T-helper 17 cell (primary cell): ENCODE results near the gene ME3. TPM values are rescaled to one million over a fixed set of nuclear protein-coding genes. Genes with fewer than 3 reads are reported as not detected.
"Not testable (repeated sequence)": the region's sequence is repeated elsewhere in the genome, so short reads cannot be mapped to it uniquely, and the experiment has no call there.

Source experiments
- ATAC-seq: fragments of 150-1000 bp; cut with Tn5 transposase; 2 replicates; pipeline ENCODE4 v1.10.0; 2021; ENCODE audit warnings: mild to moderate bottlenecking, moderate library complexity
- DNase-seq, 3 donors: peaks; one replicate each; pipeline versions ENCODE4 v3.0.0 to v3.0.0-alpha.2; 2020 to 2021
- H3K9me3 ChIP-seq: one replicate; pipeline ENCODE4 v1.7.0; 2013; ENCODE audit warnings: low read length, mild to moderate bottlenecking; ENCODE audit not compliant: control insufficient read depth, poor library complexity, severe bottlenecking
- H3K27ac Mint-ChIP-seq: one replicate; pipeline ENCODE4 v1.8.0; 2022; ENCODE audit warnings: mild to moderate bottlenecking, moderate library complexity, mixed read lengths
- H3K27me3 Mint-ChIP-seq: one replicate; pipeline ENCODE4 v1.8.0; 2022; ENCODE audit warnings: mixed read lengths
- H3K36me3 Mint-ChIP-seq: one replicate; pipeline ENCODE4 v1.8.0; 2022; ENCODE audit warnings: low read depth, mixed read lengths
- H3K4me1 Mint-ChIP-seq: one replicate; pipeline ENCODE4 v1.8.0; 2022; ENCODE audit warnings: mild to moderate bottlenecking, mixed read lengths
- H3K4me3 Mint-ChIP-seq: one replicate; pipeline ENCODE4 v1.8.0; 2022; ENCODE audit warnings: mild to moderate bottlenecking, moderate library complexity, mixed read lengths
- total RNA-seq, 4 donors: library from RNA in 2 of 4; stranded (reverse) in 2 of 4; gene quantifications; one replicate each; pipeline ENCODE4 v1.2.3 and lab custom pipeline; 2022 to 2026

ME3 gene
- total RNA-seq, 2 donors from 2014 or later, result 2.7 to 3.3 TPM

DNA sequence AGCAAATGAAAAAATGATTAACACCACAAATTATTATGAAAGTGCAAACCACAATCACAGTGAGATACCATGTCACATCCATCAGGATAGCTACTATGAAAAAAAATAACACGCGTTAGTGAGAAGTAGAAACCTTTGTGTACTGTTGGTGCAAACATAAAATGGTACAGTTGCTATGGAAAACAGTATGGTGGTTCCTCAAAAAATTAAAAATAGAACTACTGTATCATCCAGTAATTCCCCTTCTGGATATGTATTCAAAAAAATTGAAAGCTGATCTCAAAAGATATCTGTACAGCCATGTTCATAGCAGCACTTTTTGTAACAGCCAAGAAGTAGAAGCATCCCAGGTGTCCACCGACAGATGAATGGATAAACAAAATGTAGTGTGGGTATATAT, 254.3 kb downstream of the ME3 start:
- Mint-ChIP-seq H3K36me3 (no peaks in the 10 kb centered on the region), H3K4me1 (no peaks in the 10 kb centered on the region), H3K27me3 (no peaks in the 10 kb centered on the region), H3K4me3 (no peak overlapping the region), H3K27ac (no peak overlapping the region)
- H3K9me3 ChIP-seq, result no peaks in the 10 kb centered on the region
- no peak for DNase-seq
- no peak for ATAC-seq

DNA sequence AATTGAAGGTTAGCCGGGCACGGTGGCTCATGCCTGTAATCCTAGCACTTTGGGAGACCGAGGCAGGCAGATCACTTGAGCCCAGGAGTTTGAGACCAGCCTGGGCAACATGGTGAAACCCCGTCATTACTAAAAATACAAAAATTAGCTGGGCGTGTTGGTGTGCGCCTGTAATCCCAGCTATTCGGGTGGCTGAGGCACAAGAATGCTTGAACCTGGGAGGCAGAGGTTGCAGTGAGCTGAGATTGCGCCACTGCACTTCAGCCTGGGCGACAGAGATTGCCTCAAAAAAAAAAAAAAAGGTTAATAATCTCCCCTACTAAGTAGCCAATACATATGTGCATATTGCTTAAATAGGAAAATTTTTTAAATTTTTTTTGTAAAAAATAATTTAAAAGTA, 255.5 kb downstream of the ME3 start:
- H3K27ac Mint-ChIP-seq, DNase-seq, H3K36me3 Mint-ChIP-seq, H3K4me1 Mint-ChIP-seq, H3K27me3 Mint-ChIP-seq, H3K9me3 ChIP-seq, ATAC-seq, H3K4me3 Mint-ChIP-seq: not testable (repeated sequence)

DNA sequence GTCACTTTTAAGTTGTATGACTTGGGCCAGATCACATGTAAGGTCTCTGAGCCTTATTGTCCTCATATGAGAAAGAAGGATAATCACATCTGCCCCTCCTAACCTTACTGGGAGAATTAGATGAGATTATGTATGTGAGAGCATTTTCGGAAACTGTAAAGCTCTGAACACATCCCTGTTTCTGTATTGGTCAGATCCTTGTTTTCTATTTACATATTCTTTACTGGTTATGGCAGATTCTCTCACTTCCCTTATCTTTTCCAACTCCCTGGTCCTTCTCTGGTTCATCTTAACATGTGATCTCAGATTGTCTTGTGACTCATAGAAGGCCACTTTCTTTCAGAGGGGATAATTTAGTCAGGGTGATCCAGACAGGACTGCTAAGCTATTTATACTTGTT, 255.9 kb downstream of the ME3 start:
- Mint-ChIP-seq H3K4me3 (no peak overlapping the region), H3K4me1 (no peaks in the 10 kb centered on the region), H3K27ac (no peak overlapping the region), H3K36me3 (no peaks in the 10 kb centered on the region), H3K27me3 (no peaks in the 10 kb centered on the region)
- no peaks in the 10 kb centered on the region for H3K9me3 ChIP-seq
- no peak for ATAC-seq
- DNase-seq, result no peak

DNA sequence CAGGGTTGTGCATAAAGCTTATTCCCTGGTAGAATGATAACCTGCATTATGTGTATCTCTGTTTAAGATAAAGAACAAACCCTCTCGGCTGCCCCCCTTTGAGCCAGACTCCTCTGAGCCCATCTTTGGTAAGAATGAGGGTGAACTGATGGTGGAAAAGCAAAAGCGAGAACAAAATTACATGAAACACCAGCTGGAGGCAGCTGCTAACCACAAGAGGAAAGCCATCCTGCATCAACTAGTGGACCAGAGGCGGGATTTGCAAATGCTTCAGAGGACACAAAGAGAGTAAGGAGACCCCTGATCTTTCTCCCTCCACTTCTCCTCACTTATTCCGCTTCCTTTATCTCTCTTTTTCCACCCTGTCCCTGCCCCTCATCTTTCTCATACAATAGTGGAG, 257.4 kb downstream of the ME3 start:
- DNase-seq (no peak), ATAC-seq (no peak)
- H3K9me3 ChIP-seq, result no peaks in the 10 kb centered on the region
- no peaks in the 10 kb centered on the region for H3K36me3 Mint-ChIP-seq
- no peaks in the 10 kb centered on the region for H3K4me1 Mint-ChIP-seq
- H3K4me3 Mint-ChIP-seq, result no peak overlapping the region
- no peak overlapping the region for H3K27ac Mint-ChIP-seq
- H3K27me3 Mint-ChIP-seq, result no peaks in the 10 kb centered on the region

DNA sequence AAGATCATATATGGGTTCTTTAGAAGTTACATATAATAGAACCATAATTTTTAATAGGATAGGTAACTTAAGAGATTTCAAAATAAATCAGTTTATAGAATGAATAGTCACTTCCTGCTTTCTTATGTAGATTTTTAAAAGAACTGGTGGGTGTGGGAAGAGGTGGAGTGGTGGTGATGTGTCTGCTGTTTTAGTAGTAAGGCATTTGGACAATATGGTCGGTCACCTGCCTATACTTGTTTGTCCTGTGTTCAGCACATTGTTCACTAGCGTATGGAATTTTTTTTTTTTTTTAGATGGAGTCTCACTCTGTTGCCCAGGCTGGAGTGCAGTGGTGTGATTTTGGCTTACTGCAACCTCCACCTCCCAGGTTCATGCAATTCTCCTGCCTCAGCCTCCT, 258.4 kb downstream of the ME3 start:
- ATAC-seq (no peak), DNase-seq (no peak)
- H3K9me3 ChIP-seq, result no peaks in the 10 kb centered on the region
- Mint-ChIP-seq H3K27me3 (no peaks in the 10 kb centered on the region), H3K27ac (no peak overlapping the region), H3K36me3 (no peaks in the 10 kb centered on the region), H3K4me3 (no peak overlapping the region), H3K4me1 (no peaks in the 10 kb centered on the region)

DNA sequence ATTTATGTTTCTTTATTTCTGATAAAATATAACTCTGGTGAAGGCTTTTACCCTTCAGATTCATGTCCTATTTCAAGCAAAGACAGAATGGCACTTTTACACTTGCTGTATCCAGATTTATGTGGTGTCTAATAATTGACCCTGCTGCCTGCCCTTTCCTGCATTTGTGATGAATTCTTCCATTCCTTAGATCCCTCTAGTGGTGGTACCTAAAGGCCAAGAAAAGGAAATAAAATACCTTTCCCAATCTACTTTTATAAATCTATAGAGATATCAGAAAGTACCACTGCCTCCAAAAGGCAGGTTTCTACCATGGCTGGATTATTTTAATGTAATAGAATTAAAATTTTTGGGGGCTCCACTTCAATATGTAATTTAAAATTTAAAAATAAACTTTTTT, 263.6 kb downstream of the ME3 start:
- H3K9me3 ChIP-seq, result no peaks in the 10 kb centered on the region
- Mint-ChIP-seq H3K4me1 (no peaks in the 10 kb centered on the region), H3K27ac (no peak overlapping the region), H3K36me3 (peaks cover 3% of the 10 kb centered on the region), H3K4me3 (no peak overlapping the region), H3K27me3 (no peaks in the 10 kb centered on the region)
- ATAC-seq (no peak), DNase-seq (no peak)

DNA sequence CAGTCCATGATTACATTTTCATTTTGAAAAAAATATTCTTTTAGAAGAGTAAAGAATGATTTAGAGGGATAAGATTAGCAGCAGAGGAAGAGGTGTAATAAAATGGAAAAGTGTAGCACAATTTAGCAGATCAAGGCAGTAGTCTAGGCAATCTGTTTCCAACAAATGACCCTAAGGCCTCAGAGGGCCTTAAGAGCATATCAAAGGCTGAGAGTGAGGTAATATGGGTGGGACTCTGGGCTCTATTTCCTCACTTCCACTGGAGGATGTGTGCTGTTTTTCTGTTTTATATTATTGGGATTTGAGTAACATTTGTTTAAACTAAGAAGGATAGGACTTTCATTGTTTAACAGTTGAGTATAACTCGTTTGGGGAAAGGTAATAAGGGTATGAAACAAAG, 269.0 kb downstream of the ME3 start:
- DNase-seq, result no peak

DNA sequence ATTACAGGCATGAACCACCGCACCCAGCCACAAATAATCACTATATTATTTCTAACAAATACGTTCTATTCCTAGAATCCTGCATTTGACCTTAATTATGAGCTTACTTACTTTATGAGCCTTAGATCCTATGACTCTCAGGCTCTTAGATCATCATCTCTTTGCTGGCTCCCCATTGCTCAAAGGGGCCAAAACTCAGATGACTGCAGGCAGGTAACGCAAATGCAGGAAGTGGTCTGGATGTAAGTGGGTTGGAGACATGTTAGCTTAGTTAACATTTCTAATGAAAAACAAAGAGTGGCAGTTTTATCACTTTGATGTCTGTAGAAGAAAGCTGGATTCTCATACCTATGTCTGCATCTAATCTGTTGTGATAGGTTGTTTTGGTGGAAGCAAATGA, 274.3 kb downstream of the ME3 start:
- Mint-ChIP-seq H3K36me3 (peaks cover 3% of the 10 kb centered on the region), H3K27me3 (no peaks in the 10 kb centered on the region), H3K4me3 (no peak overlapping the region), H3K4me1 (peaks cover 2% of the 10 kb centered on the region), H3K27ac (no peak overlapping the region)
- H3K9me3 ChIP-seq, result no peaks in the 10 kb centered on the region
- DNase-seq, result no peak
- ATAC-seq, result no peak

More for the DNA sequence above, 269.0 kb downstream of the ME3 start:
- H3K9me3 ChIP-seq, result no peaks in the 10 kb centered on the region
- no peaks in the 10 kb centered on the region for H3K27me3 Mint-ChIP-seq
- no peak overlapping the region for H3K4me3 Mint-ChIP-seq
- no peak for ATAC-seq
- no peak overlapping the region for H3K27ac Mint-ChIP-seq
- H3K4me1 Mint-ChIP-seq, result peaks cover 2% of the 10 kb centered on the region
- peaks cover 6% of the 10 kb centered on the region for H3K36me3 Mint-ChIP-seq

DNA sequence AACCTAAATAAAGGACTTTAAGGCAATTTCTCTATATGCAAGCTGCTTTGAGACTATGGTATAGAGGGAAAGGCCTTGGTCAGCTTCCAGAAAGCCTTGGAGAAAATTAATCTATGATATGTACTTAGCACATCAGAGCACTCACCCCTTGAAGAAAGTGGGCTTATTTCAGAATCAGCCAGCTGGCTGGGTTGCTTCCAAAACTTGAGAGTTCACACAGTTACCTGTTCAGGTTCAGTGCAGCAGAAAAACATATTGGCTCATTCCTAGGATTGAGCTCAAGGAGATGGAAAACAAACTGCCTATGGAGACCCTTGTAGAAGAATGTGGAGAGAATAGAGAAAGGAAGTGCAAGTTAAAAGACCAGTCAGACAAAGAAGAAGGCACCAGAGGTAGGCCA, 275.1 kb downstream of the ME3 start:
- H3K27ac Mint-ChIP-seq, result no peak overlapping the region
- H3K4me1 Mint-ChIP-seq, result peaks cover 2% of the 10 kb centered on the region
- peaks cover 3% of the 10 kb centered on the region for H3K36me3 Mint-ChIP-seq
- H3K27me3 Mint-ChIP-seq, result no peaks in the 10 kb centered on the region
- no peak for ATAC-seq
- no peak for DNase-seq
- no peak overlapping the region for H3K4me3 Mint-ChIP-seq
- H3K9me3 ChIP-seq, result no peaks in the 10 kb centered on the region

DNA sequence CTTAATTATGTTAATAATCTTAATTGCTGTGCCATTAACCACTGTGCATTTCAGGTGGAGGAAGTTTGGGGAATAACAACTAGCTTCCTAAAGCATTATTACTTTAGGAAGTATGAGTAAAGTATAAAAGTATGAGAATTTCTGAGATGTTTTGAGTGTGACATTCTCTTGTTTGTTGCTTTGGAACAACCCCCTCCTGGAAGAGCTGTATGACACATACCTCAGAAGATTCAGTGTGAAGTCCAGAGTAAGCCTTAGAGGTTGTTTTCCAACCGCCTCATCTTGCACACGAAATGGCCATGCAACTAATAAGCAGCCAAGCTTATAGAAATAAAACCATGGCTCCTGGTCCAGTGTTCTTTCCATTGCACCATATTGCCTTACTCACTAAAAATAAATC, 276.0 kb downstream of the ME3 start:
- no peak overlapping the region for H3K4me3 Mint-ChIP-seq
- H3K36me3 Mint-ChIP-seq, result peaks cover 3% of the 10 kb centered on the region
- DNase-seq (no peak), ATAC-seq (no peak)
- H3K27me3 Mint-ChIP-seq, result no peaks in the 10 kb centered on the region
- no peak overlapping the region for H3K27ac Mint-ChIP-seq
- H3K9me3 ChIP-seq, result no peaks in the 10 kb centered on the region
- peaks cover 2% of the 10 kb centered on the region for H3K4me1 Mint-ChIP-seq

DNA sequence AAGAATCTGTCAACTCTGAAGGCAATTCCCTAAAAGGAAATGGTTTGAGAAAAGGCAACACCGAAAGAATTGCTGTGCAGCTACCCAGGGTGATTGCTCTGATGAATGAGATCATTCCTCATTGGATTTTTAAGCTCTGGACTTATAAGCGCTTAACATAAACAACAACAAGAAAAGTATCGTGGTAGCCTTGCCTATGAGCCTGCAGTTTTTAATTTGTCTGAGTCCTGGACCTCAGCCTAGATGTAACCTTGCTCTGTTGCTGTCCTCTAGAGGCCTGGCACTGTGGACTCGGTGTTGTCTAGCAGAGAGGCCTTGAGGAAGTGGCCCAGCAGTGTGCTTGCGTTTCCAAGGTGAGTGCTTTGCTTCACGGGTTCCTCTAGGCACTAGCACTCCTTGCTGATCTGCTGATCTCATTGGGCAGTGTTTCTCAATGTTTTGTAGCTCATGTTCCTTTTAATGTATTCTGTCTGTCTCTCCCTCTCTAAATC, 277.3 kb downstream of the ME3 start:
- Mint-ChIP-seq H3K27me3 (no peaks in the 10 kb centered on the region), H3K4me1 (no peaks in the 10 kb centered on the region), H3K36me3 (peaks cover 3% of the 10 kb centered on the region), H3K4me3 (no peak overlapping the region), H3K27ac (no peak overlapping the region)
- ATAC-seq (no peak), DNase-seq (no peak)
- no peaks in the 10 kb centered on the region for H3K9me3 ChIP-seq

Other genes starting within 250 kb of the ME3 start
- gene PRSS23, start 127.9 kb upstream of the ME3 start, total RNA-seq, result not detected